HG02759 (cell line): Measurements from ENCODE around the gene IQGAP2.

Source experiments
- ATAC-seq: cut with Tn5 transposase; IDR thresholded peaks from one replicate; pipeline ENCODE4 v1.9.1; 2021; ENCODE audit warnings: mild to moderate bottlenecking, moderate library complexity; ENCODE audit not compliant: unreplicated experiment

Gene IQGAP2

DNA sequence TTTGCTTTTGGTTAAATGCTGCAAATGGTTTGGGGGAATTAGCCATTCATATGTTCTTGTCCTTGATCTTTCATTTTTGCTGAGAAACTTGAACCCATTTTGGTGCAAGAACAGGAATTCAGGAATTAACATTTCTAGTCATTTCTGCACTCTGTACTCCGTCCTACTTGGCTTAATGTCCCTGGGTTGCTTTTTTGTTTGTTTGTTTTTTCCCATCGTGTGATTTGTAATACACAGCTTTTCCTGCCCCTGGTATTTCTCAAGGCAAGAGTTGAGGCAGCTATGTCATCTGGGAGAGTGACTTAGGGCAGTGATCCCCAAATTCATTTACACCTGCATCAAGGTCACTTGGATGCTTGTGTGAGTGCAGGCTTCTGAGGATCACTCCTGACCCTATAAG, 71.3 kb downstream of the IQGAP2 start:
- ATAC-seq: no peak

DNA sequence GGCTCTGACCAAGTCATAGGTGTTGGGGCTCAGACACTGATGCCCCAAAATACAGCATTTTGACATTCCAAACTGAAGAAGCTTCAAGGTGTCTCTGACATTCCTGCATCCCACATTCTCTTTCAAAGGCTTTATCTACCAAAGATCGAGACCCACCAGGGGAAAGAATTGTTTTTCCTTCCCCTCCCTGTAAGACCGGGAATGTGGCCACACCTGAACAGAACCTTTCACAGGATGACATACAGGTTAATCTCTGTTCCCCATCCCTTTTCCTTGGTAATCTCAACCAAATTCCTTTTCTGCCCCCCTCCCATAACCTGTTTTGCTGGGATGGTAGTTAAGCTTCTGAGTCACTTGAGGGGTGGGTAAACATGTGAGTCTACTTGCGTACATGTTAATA, 72.3 kb downstream of the IQGAP2 start:
- ATAC-seq: no peak

DNA sequence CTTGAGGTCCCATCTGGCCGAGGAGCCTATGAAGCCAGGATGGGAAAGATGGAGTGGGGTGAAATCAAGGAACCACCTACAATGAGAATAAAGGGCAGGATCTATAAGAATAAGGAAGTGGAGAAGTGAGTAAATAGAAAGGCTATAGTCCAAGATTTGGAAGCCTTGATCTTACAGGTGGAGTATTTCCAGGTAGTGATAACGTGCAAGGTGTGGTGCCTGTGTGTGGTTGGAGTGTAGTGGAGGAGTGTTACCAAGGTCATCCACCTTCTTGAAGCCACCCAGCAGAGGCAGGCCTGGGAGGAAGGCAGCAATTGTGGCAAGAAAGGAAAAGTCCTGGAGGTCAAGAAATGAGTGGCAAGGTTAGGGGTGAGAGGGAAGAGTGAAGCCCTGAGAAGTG, 72.9 kb downstream of the IQGAP2 start:
- no peak for ATAC-seq

DNA sequence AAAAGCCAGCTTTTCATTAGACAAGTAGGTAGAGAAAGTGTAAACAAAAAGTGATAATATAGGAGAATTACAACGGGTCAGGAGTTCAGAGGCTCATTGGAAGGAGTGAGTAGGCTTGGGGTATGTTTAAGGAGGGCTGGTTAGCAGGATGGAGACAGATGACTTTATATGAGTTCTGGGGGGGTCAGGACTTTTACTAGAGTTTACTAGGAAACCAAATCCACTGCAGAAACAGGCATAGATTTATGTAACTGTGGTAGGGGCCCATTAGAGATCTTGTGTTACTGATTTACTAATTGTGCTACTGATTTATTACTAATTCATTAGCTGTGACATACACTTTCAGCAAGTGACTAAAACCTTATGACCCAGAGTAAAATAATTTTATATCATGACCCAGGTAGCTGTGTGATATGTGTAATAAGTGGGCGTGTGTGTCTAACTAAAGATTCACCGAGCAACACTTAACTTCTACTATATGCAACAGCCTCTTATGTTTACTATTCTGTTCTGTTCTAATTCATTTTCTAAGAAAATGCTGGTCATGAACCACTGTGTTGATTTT, 73.5 kb downstream of the IQGAP2 start:
- ATAC-seq: no peak

DNA sequence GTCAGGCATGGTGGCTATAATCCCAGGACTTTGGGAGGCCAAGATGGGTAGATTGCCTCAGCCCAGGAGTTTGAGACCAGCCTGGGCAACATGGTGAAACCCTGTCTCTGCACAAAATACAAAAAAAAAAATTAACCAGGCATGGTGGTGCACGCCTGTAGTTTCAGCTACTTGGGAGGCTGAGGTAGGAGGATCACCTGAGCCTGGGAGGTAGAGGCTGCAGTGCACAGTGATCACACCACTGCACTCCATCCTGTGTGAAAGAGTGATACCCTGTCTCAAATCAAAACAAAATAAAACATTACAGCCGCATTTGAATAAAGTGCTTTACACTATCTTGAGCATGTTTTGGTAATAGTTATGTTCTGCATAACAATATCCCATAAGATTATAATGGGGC, 74.0 kb downstream of the IQGAP2 start:
- no peak for ATAC-seq

DNA sequence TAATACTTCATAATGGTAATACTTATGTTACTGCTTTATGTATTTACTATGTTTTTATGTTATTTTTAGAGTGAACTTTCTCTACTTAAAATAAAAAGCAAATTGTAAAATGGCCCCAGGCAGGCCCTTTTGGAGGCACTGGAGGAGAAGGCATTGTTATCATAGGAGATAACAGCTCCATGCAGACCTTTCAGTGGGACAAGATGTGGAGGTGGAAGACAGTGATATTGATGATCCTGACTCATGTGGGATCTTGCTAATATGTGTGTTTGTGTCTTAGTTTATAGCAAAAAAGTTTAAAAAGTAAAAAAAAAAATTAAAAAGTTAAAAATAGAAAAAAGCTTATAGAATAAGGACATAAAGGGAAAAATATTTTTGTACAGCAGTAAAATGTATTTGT, 74.5 kb downstream of the IQGAP2 start:
- ATAC-seq: no peak

DNA sequence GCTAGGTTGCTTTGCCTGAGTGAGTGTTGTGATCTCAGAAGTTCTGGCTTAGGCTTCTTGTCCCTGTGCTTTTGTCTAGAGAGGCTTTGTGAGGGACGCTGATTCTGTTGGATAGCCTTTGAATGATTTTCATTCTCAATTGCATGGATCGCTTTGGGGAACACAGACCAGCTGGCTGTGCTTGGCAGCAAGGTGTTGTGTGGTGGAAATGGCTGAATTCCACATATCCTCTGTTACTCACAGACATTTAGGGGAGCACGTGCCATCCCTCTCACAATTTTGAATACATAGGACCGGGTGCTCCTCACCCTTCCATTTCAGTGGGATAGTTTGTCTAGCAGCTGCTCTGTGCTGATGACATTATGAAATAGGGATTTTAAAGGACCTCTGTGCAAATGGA, 76.2 kb downstream of the IQGAP2 start:
- ATAC-seq: no peak

DNA sequence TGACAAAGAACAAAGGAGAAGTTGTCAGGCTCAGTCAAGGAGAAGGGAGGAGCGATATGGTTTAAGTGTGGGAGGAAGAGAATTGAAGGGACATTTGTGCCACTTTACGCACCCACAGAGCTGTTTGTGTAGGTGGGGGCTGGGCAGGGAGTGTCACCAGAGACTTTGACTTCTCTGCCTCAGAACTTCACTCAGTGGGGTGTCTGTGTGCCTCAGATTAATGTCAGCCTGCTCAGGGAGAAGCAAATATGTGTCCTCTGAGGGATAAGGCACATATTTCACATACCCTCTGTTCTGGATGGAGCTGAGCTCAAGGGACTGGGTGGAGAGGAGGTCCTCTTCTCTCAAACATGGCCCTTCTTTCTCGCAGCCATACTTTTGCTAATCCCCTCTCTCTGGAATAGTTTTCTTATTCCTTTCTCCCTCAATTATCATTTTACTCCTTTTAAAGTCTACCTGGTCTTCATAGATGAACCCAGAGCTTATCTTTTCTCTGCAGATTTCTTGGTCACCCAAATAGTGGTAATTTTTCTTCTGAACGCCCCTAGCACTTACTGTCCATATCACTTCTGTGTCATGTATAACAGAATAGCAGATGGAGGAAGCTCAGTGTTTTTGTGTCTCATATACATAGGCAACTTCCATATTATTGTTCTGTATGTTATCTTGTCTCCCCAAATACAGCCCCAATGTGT, 77.0 kb downstream of the IQGAP2 start:
- ATAC-seq: no peak

DNA sequence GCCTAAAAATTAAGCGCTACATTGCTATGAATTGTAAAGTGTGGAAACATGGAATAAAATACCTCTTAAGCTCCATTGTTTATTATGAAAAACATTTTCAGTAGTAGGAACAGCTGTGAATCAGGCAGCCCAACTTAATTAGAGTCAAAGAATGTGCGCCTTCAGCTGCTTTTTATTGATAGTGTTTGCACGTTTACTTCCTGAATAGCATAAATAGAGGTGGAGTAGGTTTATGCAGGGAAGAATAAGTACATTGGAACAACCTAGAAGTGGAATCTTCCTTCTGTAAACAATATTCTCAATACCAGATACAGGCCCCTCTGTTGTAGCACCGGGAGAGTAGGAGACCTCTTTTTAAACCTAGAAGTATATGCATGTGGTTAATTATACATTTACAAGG, 79.9 kb downstream of the IQGAP2 start:
- no peak for ATAC-seq

DNA sequence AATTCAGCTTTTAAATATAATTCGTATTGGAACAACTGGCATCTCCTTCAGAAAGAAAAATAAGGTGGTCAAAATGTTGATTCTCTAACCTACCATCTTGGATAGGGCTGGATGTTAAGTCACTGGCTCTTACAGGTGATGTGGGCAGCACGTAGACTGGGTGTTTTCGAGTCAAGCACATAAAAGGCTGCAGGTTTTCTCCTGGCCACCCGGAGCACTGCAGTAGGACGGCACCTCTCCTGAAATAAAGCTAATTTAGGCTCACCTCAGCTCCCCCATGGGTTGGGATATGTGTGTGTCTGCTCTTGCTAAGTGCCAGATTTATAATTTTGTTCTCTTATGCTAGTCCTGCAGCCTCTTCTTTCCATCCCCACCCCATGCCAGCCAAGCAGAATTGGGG, 80.3 kb downstream of the IQGAP2 start:
- ATAC-seq: no peak

DNA sequence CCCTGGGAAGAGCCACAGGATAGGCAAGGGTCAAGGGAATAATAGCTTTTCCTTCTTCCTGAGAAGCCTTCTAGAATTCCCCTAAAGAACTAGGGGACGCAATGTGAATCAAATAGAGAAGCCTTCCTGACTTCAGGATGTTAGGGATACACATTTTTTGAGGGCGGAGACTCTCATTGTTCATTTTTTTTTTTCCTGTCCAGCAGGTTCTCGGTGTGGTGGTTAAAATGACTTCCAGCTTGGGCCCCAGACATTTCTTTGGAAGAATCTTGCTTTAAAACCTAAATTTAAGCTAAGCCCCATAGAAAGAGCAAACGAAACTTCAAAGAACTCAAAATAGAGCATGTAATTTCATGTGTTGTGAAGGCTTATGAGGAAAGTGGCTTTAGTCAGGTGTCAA, 80.8 kb downstream of the IQGAP2 start:
- ATAC-seq: no peak

DNA sequence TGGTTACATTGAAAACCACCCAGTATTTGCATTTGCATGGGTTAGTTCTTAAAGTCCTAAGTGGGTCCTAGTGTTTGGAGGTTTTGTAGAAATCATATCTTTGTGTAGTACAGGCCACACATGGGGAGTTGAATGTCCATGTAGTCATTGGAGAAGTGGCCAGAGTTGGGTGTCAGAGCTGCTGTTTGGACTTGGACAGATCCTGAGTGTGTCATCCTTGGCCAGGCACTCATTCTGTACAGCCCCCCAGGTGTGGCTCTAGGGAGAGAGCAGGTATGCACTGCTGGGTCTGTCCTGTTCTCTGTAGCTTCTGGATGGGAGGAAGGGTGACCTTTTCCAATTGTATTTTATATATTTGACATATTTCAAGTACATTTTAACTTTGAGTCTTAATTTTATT, 82.4 kb downstream of the IQGAP2 start:
- no peak for ATAC-seq

DNA sequence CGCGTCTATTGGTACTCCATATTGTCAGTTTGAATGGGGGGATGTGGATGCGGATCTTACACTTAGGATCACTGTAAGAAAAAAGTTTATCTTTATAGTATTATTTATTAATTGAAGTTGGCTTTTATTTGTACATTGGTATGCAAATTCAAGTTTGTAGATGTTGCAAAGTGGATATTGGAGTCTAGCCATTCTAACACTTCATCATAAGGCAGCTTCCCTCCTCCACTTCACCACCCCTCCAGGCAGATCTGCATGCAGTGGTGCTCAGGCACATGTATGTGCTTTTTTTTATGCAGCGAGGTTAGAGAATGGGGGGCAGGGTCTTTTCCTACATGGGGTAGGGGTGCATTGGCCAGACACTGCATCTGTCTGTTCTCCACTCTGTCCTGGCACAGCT, 84.3 kb downstream of the IQGAP2 start:
- no peak for ATAC-seq

DNA sequence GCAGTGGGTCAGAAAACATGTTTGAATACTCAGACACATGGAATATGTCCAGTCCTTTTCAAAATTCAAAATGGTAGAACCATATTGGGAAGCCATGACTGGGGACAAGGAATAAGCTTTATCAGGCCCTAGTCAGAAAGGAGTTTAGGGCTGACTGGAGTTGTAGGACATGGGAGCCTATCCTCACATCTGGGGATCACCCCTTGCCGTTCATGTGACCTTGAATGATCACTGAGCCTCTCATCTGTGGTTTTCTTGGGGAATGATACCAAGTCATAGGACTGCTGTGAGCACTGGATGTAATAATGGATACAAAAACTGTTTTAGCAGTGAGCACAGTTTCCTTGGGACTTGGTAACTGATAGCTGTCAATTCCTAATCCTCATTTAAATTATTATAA, 84.7 kb downstream of the IQGAP2 start:
- no peak for ATAC-seq

DNA sequence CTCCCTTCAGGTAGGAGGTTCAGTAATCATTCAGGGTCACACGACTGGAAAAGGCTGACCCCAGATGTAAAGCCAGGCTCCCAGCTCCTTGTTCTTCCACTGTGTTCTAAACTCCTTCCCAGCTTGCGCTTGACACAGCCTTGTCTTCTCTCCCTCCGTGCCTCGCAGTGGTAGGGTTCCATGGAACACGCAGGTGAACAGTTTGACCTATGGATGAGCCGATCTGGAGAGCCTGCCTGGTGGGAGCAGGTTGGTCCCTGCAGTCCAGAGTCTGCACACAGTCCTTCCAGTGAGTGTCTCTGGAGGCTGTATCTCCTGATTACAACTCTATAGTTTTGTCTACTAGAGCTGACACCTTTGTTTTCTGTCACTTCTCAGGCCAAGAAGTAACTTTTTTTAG, 85.9 kb downstream of the IQGAP2 start:
- no peak for ATAC-seq

DNA sequence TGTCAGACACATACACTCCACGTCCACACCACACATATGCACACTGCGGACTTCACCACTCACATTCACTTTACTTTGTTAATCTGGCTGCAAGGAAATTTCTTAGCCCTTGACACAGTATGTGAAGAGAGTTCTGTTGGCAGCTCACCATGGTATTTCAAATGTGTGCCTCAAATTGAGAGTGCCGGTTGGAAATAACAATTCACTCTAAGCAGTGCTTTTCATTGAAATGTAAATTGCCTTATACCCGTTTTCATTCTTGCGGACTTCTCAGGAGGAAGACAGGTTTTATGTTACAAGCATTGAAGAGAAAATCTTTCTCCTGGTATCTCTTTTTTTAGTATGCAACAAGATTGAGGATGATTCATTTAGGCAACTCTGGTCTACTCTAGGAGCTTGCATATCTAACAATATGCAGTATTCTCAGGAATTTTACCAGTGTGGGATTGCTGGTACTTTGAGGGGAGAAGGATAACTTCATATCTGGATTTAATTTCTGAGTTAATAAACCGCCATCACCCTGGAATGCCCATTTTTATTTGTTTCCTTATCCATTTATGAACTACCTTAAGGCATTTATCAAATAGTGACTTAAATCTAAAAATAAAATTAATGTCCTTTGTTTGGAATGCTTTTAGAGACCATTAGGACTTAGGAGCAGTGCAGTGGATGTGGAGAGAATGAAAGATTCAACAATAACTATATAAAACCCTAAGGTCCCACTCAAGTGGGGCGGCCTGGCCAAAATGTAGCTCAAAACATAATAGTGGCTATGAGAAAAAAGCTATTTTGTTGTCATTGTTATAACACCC, 87.0 kb downstream of the IQGAP2 start:
- ATAC-seq: no peak

DNA sequence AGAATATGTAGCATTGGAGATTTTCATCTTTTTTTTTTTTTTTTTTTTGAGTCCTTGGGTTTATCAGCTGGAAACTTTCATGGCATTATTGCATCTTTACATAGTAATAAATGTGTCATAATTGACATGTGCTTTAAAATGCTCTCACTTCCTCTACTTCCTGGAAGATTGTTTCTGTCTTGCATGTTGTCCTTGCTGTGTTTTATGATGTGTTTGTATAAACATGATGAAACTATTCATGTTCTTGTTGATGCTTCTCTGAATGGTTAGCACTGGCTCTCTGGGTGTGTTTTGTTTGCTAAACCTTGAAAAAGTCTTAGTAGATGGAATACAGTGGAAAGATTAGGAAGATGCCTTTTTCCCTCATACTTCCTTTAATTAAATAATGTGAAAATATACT, 87.9 kb downstream of the IQGAP2 start:
- ATAC-seq: no peak

DNA sequence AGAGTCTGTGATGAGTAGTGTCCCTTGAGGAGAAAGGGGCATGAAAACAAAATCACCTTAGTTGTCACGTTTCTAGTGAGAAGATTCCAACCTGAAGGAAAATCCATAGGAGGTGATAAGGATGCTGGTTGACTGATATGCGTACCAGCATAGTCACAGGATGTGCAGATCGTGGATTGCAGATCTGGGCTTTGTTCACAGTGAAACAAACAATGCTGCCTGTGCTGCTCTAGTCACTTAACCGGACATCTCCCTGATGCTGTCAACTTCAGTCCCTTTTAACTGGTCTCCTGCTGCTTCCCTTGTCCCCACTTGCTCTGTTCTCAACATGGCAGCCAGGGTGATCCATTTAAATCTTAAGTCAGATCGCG, 89.7 kb downstream of the IQGAP2 start:
- no peak for ATAC-seq

DNA sequence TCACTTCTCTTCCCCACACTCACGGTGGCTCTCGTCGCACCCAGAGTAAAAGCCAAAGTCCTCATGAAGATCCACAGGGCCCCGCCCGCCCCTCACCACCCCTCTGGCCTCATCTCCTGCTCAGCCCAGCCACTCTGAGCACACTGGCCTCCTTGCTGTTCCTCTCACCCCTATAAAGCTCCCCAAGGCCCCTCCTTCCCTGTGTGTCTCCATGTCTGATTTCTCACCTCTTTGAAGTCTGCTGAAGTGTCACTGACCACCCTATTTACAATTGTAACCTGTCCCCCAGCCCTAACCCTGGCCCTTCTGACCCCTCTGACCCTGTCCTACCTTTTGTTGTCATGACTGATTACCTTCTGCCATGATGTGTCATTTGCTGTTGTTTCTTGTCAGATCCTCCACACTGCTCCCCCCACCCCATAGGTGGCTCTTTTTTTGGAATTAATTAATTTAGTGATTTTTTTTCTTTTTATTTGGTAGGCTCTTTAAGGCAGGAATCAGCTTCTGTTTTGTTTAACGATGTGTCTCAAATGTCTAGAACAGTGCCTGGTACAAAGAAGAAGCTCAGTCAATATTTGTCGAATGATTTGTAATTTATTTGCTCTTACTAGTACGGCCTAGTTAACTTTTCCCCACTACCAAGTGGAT, 90.2 kb downstream of the IQGAP2 start:
- no peak for ATAC-seq

DNA sequence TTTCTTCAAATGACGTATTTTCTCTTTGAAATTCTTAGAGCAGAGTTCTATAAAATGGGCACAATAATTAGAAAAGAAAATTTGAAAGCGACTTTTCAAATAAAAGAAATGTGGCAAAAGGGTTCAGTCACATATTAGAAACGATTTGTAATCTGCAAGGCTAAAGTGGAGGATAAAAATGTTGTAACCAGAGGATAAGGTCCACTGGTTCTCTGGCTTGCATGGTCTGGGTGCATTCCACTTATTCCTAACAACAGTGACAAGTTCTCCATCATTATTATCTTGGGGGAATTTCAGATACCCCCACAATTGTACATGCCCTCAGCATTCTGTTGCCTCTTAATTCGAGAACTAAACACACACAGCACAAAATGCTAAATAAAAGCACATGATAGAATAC, 91.1 kb downstream of the IQGAP2 start:
- ATAC-seq: no peak

DNA sequence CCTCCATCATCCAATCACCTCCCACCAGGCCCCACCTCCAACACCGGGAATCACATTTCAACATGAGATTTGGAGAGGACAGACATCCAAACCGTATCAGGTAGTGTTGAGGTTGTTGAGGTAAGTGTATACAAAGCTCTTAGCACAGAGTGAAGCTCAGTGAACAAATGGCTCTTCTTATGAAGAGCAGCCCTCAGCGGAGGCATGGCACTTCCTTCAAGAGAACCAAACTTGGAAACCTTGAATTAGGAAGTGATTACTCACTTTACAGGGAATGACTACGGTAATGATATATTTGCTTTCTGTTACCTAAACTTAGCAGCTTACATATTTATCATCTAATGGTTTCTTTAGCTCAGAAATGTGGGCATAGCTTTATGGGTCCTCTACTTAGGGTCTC, 92.8 kb downstream of the IQGAP2 start:
- ATAC-seq: no peak

DNA sequence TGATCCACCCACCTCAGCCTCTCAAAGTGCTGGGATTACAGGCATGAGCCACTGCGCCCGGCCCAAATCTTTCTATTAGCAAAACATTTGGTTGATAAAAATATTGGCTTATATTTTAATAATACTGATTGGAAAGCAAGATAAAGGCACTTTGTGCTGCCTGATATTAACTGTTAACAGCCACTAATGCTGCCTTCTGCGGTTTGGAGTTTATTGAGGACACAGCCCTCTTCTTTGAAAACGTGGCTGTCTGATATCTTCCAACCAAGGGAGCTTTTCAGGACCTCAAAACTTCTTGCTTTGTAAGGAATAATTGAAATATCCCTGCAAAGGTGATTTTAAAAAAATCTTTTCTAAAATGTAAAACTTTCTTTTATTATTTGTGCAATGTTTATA, 94.0 kb downstream of the IQGAP2 start:
- ATAC-seq: no peak
